ENCODE data around the gene IGFL1. TPM values are rescaled to one million over a fixed set of nuclear protein-coding genes. Genes with fewer than 3 reads are reported as not detected.
"Not testable (repeated sequence)": the region's sequence is repeated elsewhere in the genome, so short reads cannot be mapped to it uniquely, and the experiment has no call there.

The IGFL1 gene
- total RNA-seq, 1 donor from 2014 or later: not detected

- TF ChIP-seq, protein P1, sequence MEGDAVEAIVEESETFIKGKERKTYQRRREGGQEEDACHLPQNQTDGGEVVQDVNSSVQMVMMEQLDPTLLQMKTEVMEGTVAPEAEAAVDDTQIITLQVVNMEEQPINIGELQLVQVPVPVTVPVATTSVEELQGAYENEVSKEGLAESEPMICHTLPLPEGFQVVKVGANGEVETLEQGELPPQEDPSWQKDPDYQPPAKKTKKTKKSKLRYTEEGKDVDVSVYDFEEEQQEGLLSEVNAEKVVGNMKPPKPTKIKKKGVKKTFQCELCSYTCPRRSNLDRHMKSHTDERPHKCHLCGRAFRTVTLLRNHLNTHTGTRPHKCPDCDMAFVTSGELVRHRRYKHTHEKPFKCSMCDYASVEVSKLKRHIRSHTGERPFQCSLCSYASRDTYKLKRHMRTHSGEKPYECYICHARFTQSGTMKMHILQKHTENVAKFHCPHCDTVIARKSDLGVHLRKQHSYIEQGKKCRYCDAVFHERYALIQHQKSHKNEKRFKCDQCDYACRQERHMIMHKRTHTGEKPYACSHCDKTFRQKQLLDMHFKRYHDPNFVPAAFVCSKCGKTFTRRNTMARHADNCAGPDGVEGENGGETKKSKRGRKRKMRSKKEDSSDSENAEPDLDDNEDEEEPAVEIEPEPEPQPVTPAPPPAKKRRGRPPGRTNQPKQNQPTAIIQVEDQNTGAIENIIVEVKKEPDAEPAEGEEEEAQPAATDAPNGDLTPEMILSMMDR (IDR thresholded peaks at IDR 0.05): no peak
- no peaks in the 10 kb centered on the region for H3K27me3 ChIP-seq
- H3K4me1 ChIP-seq: no peaks in the 10 kb centered on the region
- no peaks in the 10 kb centered on the region for H3K9me3 ChIP-seq
- ATAC-seq: no peak
- no peaks in the 10 kb centered on the region for H3K36me3 ChIP-seq
- no peak overlapping the region for H3K4me3 ChIP-seq
- no peak overlapping the region for H3K27ac ChIP-seq
- no peak for DNase-seq
- intact Hi-C loops (cut with DNase I): no loop called here
Observed at GRCh38 chr19:46250076-46250735, 20.7 kb downstream of the IGFL1 start.

DNA sequence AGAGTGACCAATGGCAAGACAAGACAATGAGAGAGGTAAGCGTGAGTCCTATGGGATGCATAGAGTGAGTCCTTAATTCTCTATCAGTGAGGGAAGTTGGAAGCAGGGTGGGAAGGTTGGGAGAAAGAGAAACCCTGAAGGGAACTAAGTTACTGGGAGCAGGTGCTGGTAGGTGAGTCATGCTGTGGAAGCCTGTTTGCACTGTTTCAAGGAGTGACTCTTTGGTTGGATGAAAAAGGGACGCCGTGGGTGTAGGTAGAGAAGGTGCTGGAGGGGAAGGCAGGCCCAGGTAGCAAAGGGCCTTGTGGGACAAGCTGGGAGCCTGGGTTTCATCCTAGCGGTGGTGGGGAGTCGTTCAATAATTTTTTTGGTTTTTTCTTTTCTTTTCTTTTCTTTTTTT is 21.9 kb downstream of the IGFL1 start:
- no peak overlapping the region for H3K4me3 ChIP-seq
- no peaks in the 10 kb centered on the region for H3K27me3 ChIP-seq
- no peak for DNase-seq
- H3K27ac ChIP-seq: no peak overlapping the region
- no peaks in the 10 kb centered on the region for H3K36me3 ChIP-seq
- intact Hi-C loops (cut with DNase I): no loop called here
- no peaks in the 10 kb centered on the region for H3K9me3 ChIP-seq
- ATAC-seq: peak; percentile 16
- TF ChIP-seq, protein P1 (IDR thresholded peaks at IDR 0.05): no peak
- no peaks in the 10 kb centered on the region for H3K4me1 ChIP-seq

- ATAC-seq (no peak), DNase-seq (no peak)
- intact Hi-C loops (cut with DNase I): no loop called here
- no peaks in the 10 kb centered on the region for H3K36me3 ChIP-seq
- TF ChIP-seq, protein P1 (IDR thresholded peaks at IDR 0.05): no peak
- H3K4me3 ChIP-seq: no peak overlapping the region
- no peaks in the 10 kb centered on the region for H3K4me1 ChIP-seq
- H3K9me3 ChIP-seq: no peaks in the 10 kb centered on the region
- H3K27ac ChIP-seq: no peak overlapping the region
- peaks cover 18% of the 10 kb centered on the region for H3K27me3 ChIP-seq
Observed at GRCh38 chr19:46254776-46255175, 25.2 kb downstream of the IGFL1 start.

DNA sequence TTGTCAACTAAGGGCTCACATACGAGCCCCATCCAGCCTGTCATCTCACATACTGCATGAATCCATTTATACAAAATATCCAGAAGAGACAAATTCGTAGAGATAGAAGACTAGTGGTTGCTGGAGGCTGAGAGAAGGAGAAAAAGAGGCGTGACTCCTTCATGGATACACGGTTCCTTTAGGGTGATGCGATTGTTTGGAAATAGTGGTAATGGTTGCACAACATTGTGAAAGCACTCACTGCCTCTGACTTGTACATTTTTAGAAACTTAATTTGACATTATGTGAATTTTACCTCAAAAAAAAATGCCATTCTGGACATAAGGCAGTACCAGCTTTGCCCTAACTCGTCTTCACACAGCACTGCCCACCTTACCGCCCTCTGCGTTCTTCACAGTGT is 27.3 kb downstream of the IGFL1 start:
- H3K36me3 ChIP-seq: no peaks in the 10 kb centered on the region
- no peak overlapping the region for H3K27ac ChIP-seq
- no peak overlapping the region for H3K4me3 ChIP-seq
- DNase-seq (no peak), ATAC-seq (no peak)
- no peaks in the 10 kb centered on the region for H3K9me3 ChIP-seq
- no peaks in the 10 kb centered on the region for H3K4me1 ChIP-seq
- TF ChIP-seq, protein P1 (IDR thresholded peaks at IDR 0.05): no peak
- intact Hi-C loops (cut with DNase I): no loop called here
- H3K27me3 ChIP-seq: peaks cover 18% of the 10 kb centered on the region

GRCh38 chr19:46261501-46261900 is 32.0 kb downstream of the IGFL1 start:
- ATAC-seq; H3K36me3 ChIP-seq; H3K27ac ChIP-seq; intact Hi-C loops (cut with DNase I); H3K4me3 ChIP-seq; H3K9me3 ChIP-seq; H3K4me1 ChIP-seq; DNase-seq: not testable (repeated sequence)
- peaks cover 18% of the 10 kb centered on the region for H3K27me3 ChIP-seq

DNA sequence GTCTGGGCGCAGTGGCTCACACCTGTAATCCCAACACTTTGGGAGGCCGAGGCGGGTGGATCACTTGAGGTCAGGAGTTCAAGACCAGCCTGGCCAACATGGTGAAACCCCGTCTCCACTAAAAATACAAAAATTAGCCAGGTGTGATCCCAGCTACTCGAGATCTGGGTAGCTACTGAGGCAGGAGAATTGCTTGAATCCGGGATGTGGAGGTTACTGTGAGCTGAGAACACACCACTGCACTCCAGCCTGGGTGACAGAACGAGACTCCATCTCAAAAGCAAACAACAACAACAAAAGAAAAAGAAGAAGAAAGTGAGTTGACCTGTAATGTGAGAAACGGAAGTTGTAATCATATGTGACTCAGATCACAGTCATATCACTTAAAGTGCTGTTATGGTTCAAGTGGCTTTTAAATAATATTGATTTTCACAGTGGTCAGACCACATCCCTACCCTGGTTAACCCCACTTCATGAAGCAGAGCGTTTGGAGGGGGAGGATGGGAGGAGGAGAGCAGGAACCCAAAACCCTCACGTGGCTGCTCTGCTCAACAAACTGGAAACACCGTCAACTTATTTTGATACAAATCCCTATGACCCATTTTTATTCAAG is 33.2 kb downstream of the IGFL1 start:
- H3K27me3 ChIP-seq: peaks cover 20% of the 10 kb centered on the region
- DNase-seq: not testable (repeated sequence)

GRCh38 chr19:46264801-46265200 is 35.3 kb downstream of the IGFL1 start:
- H3K4me1 ChIP-seq; H3K36me3 ChIP-seq; H3K4me3 ChIP-seq; ATAC-seq; intact Hi-C loops (cut with DNase I); DNase-seq; H3K27ac ChIP-seq; H3K9me3 ChIP-seq: not testable (repeated sequence)
- H3K27me3 ChIP-seq: peaks cover 25% of the 10 kb centered on the region

More for the DNA sequence above, 33.2 kb downstream of the IGFL1 start:
- peak; percentile 62 for ATAC-seq
- H3K4me3 ChIP-seq; H3K4me1 ChIP-seq; H3K36me3 ChIP-seq; H3K27ac ChIP-seq; intact Hi-C loops (cut with DNase I); H3K9me3 ChIP-seq: not testable (repeated sequence)
